Skin epidermis (tissue), 12 donors: ENCODE results near the gene SLC7A14.

Experiments used
- H3K27ac ChIP-seq, 21 experiments: fragments of 200-600 bp; sonication (generic) in 11 of 21; one replicate each; pipeline ENCODE4 v1.5.0; 2020; ENCODE audit warnings: mild to moderate bottlenecking in 3 of 21, inconsistent platforms in 2 of 21, moderate library complexity in 2 of 21
- H3K4me3 ChIP-seq, 7 experiments: fragments of 200-600 bp; sonication (generic) in 2 of 7; one replicate each; pipeline ENCODE4 v1.5.0; 2020; ENCODE audit warnings: inconsistent platforms in 2 of 7, mild to moderate bottlenecking in 2 of 7, moderate library complexity in 1 of 7

Gene SLC7A14

DNA sequence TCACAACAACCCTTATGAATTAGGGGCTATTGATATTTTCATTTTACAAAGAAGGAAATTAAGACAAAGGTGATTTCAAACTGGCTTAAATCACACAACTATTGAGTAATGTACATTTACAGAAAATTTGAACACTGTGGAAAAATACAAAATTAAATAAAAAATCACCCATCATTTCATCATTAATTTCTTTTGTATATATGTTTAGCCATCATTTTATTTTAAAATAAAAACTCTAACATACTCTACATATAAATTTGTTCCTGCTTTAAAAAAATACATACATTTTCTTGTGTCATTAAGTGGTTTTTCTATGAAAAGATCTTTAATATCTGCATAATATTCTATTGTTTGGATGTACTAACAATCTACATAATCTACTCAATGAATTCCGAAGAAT is 147.0 kb downstream of the SLC7A14 start:
- Histone ChIP-seq H3K27ac (no peak overlapping the region), H3K4me3 (no peak overlapping the region)

DNA sequence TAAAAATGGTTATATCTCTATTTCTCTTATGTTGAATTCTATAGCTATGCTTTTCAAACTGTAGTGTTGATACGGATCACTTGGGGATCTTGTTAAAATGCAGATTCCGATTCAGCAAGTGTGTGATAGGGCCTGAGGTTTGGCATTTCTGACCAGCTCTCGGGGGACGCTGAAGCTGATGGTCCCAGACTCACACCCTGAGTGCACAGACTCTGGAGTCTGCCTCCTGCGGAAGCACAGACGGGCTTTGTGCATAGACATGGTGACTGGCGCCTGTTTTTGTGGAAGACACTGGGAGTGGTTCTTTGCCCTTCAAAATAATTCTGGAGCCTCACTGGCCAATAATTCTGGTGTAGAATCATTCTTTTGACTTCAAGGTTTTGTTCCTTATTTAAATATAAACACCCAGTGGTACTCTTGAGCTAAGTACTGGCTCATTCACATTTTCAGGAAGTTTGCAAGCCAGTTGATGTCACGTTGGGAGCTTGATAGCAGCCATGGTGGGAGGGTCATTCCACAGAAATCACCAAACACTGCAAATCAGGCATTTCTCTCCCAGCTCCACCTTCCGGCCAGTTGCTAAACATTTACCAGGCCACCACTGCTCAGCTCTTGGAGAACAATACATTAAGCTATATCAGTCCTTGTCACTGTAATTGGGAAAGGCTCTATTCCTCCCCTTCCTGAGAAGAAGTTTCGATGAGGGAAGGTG is 148.0 kb downstream of the SLC7A14 start:
- H3K27ac ChIP-seq, result no peak overlapping the region
- no peak overlapping the region for H3K4me3 ChIP-seq

DNA sequence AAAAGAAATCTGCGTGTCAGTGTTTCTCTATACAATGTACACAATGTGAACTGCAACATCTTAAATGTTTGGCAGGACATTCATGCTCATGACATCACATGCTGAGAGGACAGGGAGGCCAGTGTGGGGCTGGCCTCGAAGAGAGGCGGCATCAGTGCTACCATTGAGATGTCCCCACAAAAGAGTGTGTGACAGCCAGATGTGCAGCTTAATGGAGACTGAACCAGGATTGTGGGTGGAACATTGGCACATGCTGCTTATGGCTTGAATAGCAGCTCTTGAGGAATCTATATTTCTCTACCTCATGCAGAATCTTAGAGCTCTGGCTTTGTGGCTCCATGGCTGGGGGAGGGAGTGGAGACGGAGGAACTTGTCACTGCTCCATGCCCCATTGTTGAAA is 148.7 kb downstream of the SLC7A14 start:
- Histone ChIP-seq H3K27ac (no peak overlapping the region), H3K4me3 (no peak overlapping the region)

DNA sequence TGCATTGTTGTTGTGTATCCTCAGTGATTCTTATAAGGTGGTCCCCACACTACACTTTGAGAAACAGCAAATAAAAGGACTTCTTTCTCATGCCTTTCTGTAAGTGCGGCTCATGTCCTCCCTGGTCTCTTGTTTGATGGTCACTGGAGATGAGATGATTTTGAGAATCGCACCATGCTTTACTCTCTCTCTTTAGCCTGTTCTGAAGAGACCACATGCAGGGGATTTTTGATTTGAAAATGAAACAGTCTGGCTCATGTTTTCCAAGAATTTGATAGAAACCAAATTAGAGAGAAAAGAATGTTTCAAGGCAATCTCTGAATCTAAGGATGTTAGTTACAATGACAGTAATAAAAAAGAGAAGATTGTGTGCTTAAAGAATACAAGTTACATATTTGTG is 149.2 kb downstream of the SLC7A14 start:
- Histone ChIP-seq H3K4me3 (no peak overlapping the region), H3K27ac (no peak overlapping the region)

DNA sequence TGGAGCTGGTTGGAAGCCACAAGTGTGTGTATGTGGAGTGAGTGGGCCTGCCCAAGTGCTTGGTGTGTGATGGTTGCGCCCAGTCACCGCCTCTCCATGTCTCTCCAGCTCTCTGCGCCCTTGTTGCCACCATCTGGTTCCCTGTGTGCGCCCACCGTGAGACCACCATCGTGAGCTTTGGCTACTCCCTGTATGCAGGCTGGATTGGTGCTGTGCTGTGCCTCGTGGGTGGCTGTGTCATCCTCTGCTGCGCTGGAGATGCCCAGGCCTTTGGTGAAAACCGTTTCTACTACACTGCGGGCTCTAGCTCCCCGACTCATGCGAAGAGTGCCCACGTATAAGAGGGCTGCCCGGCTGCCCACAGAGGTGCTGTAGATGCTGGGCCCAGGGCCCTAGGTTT is 153.5 kb downstream of the SLC7A14 start:
- no peak overlapping the region for H3K27ac ChIP-seq
- H3K4me3 ChIP-seq, result no peak overlapping the region

DNA sequence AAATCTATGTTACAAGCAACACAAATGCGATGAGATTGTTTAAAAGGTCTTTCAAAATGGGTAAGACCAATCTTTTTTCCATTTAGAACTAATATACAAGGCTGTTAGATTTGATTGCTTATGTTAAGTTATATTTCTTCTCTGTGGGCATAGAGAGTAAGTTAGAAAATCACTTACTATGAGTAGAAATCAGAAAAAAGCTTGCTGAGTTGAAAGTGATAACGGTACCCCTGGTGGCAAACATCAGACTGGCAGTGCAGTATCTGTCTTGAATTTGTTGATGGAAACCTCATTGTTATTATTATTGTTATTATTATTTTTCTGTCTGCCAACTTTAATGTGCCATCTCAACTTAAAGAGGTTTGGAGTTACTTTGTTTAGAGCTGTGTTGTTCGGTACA is 154.8 kb downstream of the SLC7A14 start:
- Histone ChIP-seq H3K4me3 (no peak overlapping the region), H3K27ac (no peak overlapping the region)

DNA sequence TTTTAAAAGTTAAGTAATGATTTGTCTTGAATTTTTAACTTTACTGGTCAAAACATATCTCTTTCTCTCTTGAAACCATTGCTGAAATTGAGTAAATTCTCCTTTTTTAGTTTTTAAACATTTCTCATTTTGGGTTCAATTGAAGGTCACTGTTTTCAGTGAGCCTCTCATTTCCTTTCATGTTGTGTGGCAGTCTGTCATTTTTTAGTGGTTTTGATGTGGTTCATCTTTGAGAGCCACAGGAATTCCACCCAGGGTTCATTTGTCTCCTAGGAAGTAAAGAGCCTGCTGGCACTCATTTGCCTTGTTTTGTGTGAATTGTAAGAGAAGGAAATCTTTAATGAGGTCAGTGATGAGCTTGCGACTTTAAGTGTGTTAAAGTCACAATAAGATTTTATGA is 156.8 kb downstream of the SLC7A14 start:
- no peak overlapping the region for H3K27ac ChIP-seq
- H3K4me3 ChIP-seq, result no peak overlapping the region

DNA sequence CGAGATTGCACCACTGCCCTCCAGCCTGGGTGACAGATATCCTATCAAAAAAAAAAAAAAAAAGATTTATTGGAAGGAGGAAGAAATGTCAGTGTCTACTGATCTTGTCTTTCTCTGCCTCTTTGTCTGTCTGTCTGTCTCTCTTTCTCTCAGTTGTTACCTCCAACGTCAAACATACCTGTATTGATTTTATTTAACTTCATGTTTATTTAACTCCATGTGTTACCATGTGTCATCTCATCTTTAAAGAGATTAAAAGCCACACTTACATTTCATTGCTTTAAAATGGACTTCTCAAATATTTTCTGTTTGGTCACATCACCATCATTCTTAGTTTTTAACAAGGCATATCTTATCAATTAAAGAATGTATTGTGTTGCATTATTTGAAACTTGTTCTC is 157.8 kb downstream of the SLC7A14 start:
- Histone ChIP-seq H3K4me3 (no peak overlapping the region), H3K27ac (no peak overlapping the region)

DNA sequence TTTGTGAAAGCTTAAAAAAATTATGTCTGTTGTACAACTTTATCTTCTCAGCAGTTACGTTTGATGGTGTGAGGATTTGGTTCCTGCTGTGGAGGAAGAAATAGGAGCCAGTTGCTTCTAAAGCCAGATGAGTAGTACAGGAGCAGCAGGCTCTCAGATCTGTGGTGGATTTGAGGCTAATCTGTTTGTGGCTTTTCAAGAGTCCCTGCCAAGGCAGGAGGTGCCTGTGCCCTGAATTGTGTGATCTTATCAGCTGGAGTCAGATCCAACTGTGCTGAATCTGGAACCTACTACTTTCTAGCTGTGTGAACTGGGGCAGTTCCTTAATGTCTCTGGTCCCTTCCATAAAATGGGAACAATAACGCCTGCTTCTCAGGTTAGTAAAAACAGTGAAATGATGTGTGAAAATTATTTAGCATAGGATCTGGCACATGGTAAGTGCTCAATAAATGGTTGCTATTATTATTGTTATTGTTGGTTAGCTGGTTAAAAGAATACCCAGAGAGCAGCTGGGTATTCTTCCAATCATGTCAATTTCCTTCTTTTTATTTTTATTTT is 159.6 kb downstream of the SLC7A14 start:
- H3K4me3 ChIP-seq, result no peak overlapping the region
- no peak overlapping the region for H3K27ac ChIP-seq

DNA sequence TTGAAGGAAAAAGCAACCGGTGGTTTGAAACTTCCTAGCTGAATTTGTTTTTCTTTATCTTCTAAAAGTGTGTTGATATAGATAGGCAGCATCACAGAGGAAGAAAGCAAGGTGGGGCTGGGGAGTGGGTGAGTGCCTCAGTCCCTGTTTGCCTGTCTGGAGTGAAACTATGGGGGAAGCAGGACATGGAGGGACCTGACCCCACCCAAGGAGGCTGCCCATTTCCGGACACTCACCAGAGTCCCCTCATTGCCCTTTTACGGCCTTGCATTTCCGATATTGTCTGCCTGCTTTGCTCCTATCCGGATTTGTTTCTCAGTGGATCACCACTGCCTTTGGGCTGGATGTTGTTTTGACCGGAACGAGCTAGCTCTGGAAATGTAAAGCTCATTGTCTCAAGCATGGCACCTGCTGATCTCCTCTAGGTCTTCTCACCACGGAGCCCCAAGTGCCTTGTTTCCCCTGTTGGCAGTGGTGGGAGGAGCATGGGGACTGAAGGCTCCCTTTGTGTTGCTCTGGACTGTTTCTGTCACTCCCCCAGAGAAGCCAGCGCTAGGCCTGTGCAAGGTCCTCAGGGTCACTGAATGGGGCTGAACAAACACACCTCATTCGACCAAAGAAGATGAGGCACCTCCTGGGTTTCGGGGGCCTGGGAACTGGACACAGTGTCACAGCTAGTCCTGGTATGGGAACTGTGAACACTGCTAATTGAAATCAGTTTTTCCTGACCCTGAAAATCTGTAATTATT is 160.2 kb downstream of the SLC7A14 start:
- Histone ChIP-seq H3K27ac (no peak overlapping the region), H3K4me3 (no peak overlapping the region)

DNA sequence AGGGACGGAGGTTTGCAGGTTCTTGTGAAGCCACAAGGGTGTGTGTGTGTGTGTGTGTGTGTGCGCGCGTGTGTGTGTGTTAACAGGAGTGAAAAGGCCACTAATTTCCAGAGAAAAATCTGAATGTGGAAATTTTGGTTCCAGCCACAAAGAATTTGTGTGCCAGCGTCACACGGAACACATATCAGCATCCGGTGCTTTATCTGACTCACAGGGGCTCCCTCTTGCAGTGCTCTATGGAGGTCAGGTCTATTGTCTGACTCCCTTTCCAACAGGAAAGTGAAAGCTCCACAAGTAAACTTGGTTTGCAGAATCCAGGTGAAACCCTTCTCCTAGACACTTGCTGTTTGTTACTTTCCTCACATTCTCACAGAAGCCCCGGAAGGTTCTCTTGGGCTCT is 161.0 kb downstream of the SLC7A14 start:
- Histone ChIP-seq H3K4me3 (no peak overlapping the region), H3K27ac (no peak overlapping the region)

DNA sequence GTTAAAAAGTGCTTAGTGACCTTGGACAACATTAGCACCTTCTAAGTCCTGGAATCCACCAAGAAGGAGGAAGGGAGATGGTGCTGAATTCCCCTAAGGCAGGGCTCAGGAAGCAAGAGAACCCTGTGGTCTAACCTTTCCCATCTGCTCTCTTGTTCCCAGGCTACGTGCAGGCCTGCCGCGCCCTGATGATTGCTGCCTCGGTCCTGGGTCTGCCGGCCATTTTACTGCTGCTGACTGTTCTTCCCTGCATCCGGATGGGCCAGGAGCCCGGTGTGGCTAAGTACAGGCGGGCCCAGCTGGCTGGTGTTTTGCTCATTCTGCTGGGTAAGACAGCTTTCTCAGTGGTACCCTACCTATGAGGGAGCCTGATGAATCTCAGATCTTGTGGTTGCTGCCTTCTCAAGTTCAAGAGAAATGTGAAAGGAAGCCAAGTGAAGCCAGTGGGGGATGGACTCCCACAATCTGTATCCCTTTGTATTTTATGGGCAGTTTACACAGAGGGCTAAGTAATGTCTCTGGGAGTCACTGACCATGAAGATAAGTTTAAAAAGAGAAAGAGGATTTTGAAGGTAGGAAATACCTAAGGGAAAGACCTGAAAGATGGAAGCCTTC is 162.8 kb downstream of the SLC7A14 start:
- Histone ChIP-seq H3K4me3 (no peak overlapping the region), H3K27ac (peak overlapping the region in 1 of 21 experiments; percentile 12)

DNA sequence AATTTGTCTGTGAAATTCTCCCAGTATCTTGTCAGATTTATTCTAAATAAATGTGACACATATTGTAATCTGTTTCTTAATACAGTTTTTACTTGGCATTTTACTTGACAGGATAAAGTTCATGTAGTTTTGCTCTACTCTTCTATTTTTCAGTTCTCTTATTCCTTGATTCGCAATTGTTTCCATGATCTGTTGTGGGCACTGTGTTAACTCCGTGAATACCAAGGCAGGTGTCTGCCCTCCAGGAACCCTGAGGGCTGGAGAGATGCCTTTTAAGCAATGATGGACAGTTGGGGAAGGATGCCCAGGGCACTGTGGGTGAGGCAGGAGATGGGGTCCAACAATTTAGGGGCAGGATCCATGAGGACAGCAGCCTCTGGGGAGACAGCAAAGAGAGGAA is 164.1 kb downstream of the SLC7A14 start:
- H3K27ac ChIP-seq, result peak overlapping the region in 6 of 21 experiments; percentile 24 to 68 (median 38)
- no peak overlapping the region for H3K4me3 ChIP-seq

DNA sequence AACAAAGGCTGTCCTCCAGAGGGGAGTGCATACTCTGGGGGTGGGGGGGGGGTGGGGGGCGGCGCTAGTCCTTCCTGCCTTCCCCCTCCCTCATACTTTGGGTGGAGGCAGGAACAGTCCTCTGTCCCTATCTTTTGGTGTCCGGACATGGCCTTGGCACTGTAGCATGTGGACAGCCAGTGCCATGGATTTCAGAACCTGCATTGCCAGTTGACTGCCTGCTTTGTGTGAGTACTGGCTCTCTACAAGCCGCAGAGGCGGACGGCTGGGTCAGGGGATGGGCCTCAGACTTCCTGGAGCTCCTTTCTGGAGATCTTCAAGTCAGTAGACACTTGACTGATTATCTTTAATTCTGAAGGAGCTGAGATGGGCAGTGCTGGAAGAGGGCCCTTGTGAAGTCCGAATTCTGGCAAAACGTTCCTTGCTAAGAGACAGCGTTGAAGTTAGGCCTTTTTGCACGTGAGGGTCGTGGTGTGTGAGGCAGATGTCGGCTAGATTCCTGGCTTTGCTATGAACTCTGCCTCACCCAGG is 164.7 kb downstream of the SLC7A14 start:
- H3K27ac ChIP-seq, result peak overlapping the region in 8 of 21 experiments; percentile 24 to 70 (median 45)

DNA sequence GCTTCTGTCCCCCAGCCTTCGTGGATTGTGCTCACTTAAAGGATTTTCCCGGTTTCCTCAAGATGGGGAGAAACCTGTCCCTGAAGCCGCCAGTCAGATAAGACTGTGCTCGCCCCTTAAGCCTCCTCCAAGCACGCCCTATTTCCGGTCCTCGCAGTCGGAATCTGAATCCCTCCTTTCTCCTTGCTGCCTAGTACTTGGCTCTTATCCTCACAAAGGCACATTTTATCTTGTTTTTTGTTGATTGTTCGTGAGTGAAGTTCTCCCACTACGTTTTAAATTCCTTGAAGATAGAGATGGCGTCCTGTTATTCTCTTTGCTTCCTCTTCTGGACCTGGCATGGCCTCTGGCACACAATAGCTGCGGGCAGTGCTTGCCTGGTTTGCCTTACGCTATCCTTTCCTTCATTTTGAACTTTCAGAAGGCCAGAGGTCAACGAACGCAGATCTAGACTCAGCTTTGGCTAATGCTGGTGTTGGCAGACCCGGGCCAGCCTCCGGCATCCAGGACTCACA is 165.5 kb downstream of the SLC7A14 start:
- Histone ChIP-seq H3K4me3 (peak overlapping the region in 4 of 7 experiments; percentile 5 to 39 (median 30)), H3K27ac (peak overlapping the region in 11 of 21 experiments; percentile 1 to 74 (median 42))

More for the DNA sequence above, 164.7 kb downstream of the SLC7A14 start:
- no peak overlapping the region for H3K4me3 ChIP-seq

DNA sequence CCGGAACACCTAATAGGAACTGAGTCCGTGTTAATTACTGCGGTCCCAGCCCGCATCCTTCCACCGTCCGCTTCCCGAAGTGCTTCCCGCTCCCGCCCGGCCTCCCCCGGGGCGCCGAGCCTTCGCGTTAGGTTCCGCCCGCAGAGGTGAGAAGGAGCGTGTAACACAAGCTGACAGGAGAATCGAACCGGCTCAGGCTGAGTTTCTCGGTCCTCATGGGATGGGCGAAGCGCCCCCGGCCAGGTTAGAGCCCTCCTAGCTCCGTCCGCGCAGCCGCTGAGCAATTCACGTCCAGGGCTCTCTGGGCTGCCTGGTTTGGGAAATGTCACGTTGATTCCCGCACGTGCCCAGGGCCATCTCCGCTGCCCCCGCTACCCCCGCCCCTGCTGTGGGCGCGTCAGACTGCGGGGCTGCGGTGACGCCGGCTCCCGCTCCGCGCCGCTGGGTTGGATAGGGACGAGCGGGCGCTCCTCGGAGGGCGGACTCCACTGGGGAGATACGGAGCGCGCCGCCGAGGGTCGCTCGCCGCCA is 166.3 kb downstream of the SLC7A14 start:
- Histone ChIP-seq H3K27ac (peak overlapping the region in 10 of 21 experiments; percentile 17 to 74 (median 44)), H3K4me3 (peak overlapping the region in 6 of 7 experiments; percentile 5 to 39 (median 18))

DNA sequence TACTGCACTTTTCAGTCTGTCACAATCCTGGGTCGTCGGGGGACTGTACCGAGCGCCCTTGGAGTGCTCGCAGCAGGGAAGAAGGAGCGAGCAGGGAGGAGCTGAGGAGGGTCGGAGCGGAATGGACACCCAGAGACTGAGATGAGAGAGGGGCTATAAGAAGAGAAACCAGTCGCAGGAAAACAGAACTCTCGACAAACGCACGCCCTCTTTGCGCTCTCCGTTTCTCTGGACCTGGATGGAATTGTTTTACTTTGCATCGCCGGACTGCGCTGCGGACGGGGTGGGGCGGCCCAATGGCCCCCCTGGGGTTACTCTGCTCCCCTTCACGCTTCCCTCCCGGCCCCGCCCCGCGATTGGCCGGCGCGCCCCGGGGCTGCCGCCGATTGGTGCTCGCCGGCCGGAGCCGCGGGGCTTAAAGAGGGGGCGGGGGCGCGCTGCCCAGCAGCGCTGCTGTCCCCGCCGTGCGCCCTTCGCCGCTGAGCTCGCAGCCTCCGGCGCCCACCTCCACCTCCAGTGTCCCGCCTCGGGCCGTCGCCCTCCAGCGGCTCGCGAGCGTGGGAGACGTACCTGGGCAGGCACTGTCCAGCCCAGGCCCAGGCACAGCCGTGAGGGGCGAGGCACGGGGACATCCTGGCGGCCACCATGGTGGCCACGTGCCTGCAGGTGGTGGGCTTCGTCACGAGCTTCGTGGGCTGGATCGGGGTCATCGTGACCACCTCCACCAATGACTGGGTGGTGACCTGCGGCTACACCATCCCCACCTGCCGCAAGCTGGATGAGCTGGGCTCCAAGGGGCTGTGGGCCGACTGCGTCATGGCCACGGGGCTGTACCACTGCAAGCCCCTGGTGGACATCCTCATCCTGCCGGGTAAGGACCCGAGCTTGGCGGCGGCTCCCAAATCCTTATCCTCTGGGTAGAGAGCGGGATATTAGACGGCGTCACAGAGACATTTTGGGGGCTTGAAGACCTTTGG is 167.2 kb downstream of the SLC7A14 start, which contains the start of gene CLDN11:
Gene CLDN11, plus strand, starts transcription at position 447 of the 977 bp plus-strand sequence. Its CDS starts 199 bp downstream, at position 646.
- peak within 1 kb of the TSS in 9 of 21 experiments; percentile 22 to 74 (median 46) for H3K27ac ChIP-seq

DNA sequence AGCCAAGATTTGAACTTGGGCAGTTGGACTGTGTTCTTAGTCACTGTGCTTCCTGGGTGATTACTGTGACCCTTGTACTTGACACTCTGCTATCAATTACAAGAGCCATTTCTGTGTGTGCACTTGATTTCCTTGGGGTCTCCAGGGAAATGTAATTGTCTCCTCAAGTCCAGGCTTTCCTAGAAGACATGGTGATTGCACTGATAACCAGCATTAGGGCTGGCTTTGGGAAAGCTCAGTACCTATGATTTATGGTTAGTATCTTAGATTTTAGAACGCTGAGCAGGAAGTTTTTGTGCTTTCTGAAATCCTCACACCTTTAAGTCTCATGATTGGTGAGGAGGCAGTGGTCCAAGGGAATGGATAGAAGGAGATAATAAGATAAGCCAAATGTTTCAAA is 168.8 kb downstream of the SLC7A14 start:
- no peak overlapping the region for H3K27ac ChIP-seq
- no peak overlapping the region for H3K4me3 ChIP-seq

More for the DNA sequence above, 167.2 kb downstream of the SLC7A14 start, which contains the start of gene CLDN11:
- peak within 1 kb of the TSS; percentile 11 to 39 (median 24) for H3K4me3 ChIP-seq
